Prostate gland (tissue), 2 donors: ENCODE data around the gene VLDLR.

Source experiments
- POLR2A ChIP-seq: fragments of 450-650 bp; IDR thresholded peaks from one replicate; pipeline ENCODE4 v1.6.1; 2016; ENCODE audit warnings: antibody characterized with exemption, mild to moderate bottlenecking
- POLR2AphosphoS5 ChIP-seq: sonication (generic); formaldehyde crosslinking; IDR thresholded peaks from one replicate; pipeline ENCODE4 v1.6.1; 2017; ENCODE audit warnings: antibody characterized with exemption
- TF ChIP-seq, protein P1 (sequence below), 4 experiments: fragments of 200-600 bp in 2 of 4; fragments of 450-650 bp in 2 of 4; sonication (generic) in 2 of 4; IDR thresholded peaks; 1 replicate in 3 of 4; 2 replicates in 1 of 4; pipeline ENCODE4 v1.5.1; 2016 to 2019; ENCODE audit warnings: antibody characterized with exemption in 4 of 4, mild to moderate bottlenecking in 2 of 4, moderate library complexity in 2 of 4

- TF ChIP-seq POLR2A: no peak
- TF ChIP-seq, protein P1, sequence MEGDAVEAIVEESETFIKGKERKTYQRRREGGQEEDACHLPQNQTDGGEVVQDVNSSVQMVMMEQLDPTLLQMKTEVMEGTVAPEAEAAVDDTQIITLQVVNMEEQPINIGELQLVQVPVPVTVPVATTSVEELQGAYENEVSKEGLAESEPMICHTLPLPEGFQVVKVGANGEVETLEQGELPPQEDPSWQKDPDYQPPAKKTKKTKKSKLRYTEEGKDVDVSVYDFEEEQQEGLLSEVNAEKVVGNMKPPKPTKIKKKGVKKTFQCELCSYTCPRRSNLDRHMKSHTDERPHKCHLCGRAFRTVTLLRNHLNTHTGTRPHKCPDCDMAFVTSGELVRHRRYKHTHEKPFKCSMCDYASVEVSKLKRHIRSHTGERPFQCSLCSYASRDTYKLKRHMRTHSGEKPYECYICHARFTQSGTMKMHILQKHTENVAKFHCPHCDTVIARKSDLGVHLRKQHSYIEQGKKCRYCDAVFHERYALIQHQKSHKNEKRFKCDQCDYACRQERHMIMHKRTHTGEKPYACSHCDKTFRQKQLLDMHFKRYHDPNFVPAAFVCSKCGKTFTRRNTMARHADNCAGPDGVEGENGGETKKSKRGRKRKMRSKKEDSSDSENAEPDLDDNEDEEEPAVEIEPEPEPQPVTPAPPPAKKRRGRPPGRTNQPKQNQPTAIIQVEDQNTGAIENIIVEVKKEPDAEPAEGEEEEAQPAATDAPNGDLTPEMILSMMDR (IDR thresholded peaks at IDR 0.05): no peak
- no peak for TF ChIP-seq POLR2AphosphoS5
These were observed 24.1 kb upstream of the VLDLR start for GRCh38 chr9:2597483-2597882.
